ENCODE data around the gene IFIT1B. TPM values are rescaled to one million over a fixed set of nuclear protein-coding genes. Genes with fewer than 3 reads are reported as not detected.
"Not testable (repeated sequence)": the region's sequence is repeated elsewhere in the genome, so short reads cannot be mapped to it uniquely, and the experiment has no call there.

Gene IFIT1B
- total and polyA plus RNA-seq, 4 donors: 0.21 to 3.7 TPM; not detected in 2

- Histone ChIP-seq H3K4me1 (ENCODE audit: control insufficient read depth in 5 of 5, insufficient read depth in 5 of 5, low read length in 5 of 5) (peaks cover 6 to 55% (median 32%) of the 10 kb centered on the region in 5 donors), H3K9me3 (ENCODE audit: control insufficient read depth in 4 of 4, insufficient read depth in 3 of 4, low read length in 3 of 4) (no peaks in the 10 kb centered on the region), H3K27ac (ENCODE audit: low read depth in 1 of 2, low read length in 1 of 2) (no peak overlapping the region), H3K36me3 (ENCODE audit: control insufficient read depth in 4 of 4, insufficient read depth in 4 of 4, low read length in 4 of 4) (peaks cover 0 to 2% (median 0%) of the 10 kb centered on the region in 4 donors), H3K4me3 (no peak overlapping the region), H3K9ac (ENCODE audit: insufficient read depth in 1 of 2, low read length in 2 of 2) (no peak overlapping the region), H3K27me3 (ENCODE audit: control insufficient read depth in 3 of 3, insufficient read depth in 3 of 3, low read length in 2 of 3) (no peaks in the 10 kb centered on the region)
- TF ChIP-seq CTCF (IDR thresholded peaks at IDR 0.05; ENCODE audit: control extremely low read depth, extremely low read depth): no peak
- 84 to 89% methylated on average over 2 of the region's 2 CpGs for WGBS, 2 donors
- DNase-seq (no peak), ATAC-seq (ENCODE audit: insufficient read depth, low FRiP score) (no peak)
Observed at GRCh38 chr10:89348975-89349374, 28.9 kb upstream of the IFIT1B start.

- not testable (repeated sequence) for H3K36me3 ChIP-seq (ENCODE audit: control insufficient read depth in 4 of 4, insufficient read depth in 4 of 4, low read length in 4 of 4); H3K9me3 ChIP-seq (ENCODE audit: control insufficient read depth in 4 of 4, insufficient read depth in 3 of 4, low read length in 3 of 4); H3K4me3 ChIP-seq; H3K27me3 ChIP-seq (ENCODE audit: control insufficient read depth in 3 of 3, insufficient read depth in 3 of 3, low read length in 2 of 3)
- Histone ChIP-seq H3K27ac (ENCODE audit: low read depth in 1 of 2, low read length in 1 of 2) (peak overlapping the region; percentile 69 to 91), H3K4me1 (ENCODE audit: control insufficient read depth in 5 of 5, insufficient read depth in 5 of 5, low read length in 5 of 5) (peaks cover 8 to 60% (median 32%) of the 10 kb centered on the region in 5 donors), H3K9ac (ENCODE audit: insufficient read depth in 1 of 2, low read length in 2 of 2) (peak overlapping the region; percentile 31 to 96)
- 18 to 33% methylated on average over 7 of the region's 7 CpGs for WGBS, 2 donors
- peak in 1 of 3 donors; percentile 47 for DNase-seq
- peak; percentile 27 for ATAC-seq (ENCODE audit: insufficient read depth, low FRiP score)
Observed at GRCh38 chr10:89350631-89351315, 27.1 kb upstream of the IFIT1B start.

- Histone ChIP-seq H3K9ac (ENCODE audit: insufficient read depth in 1 of 2, low read length in 2 of 2) (peak overlapping the region; percentile 31 to 96), H3K9me3 (ENCODE audit: control insufficient read depth in 4 of 4, insufficient read depth in 3 of 4, low read length in 3 of 4) (no peaks in the 10 kb centered on the region), H3K27me3 (ENCODE audit: control insufficient read depth in 3 of 3, insufficient read depth in 3 of 3, low read length in 2 of 3) (no peaks in the 10 kb centered on the region), H3K4me1 (ENCODE audit: control insufficient read depth in 5 of 5, insufficient read depth in 5 of 5, low read length in 5 of 5) (peaks cover 8 to 62% (median 32%) of the 10 kb centered on the region in 5 donors), H3K36me3 (ENCODE audit: control insufficient read depth in 4 of 4, insufficient read depth in 4 of 4, low read length in 4 of 4) (peaks cover 0 to 2% (median 0%) of the 10 kb centered on the region in 4 donors), H3K4me3 (no peak overlapping the region), H3K27ac (ENCODE audit: low read depth in 1 of 2, low read length in 1 of 2) (peak overlapping the region; percentile 69 to 91)
- ATAC-seq (ENCODE audit: insufficient read depth, low FRiP score) (no peak), DNase-seq (peak in 2 of 3 donors; percentile 55 to 63)
- no peak for TF ChIP-seq CTCF (IDR thresholded peaks at IDR 0.05; ENCODE audit: control extremely low read depth, extremely low read depth)
- 54 to 69% methylated on average over 1 of the region's 1 CpG for WGBS, 2 donors
Observed at GRCh38 chr10:89351412-89351779, 26.5 kb upstream of the IFIT1B start.

GRCh38 chr10:89351780-89352597 lies 25.9 kb upstream of the IFIT1B start:
- peak overlapping the region; percentile 31 to 96 for H3K9ac ChIP-seq (ENCODE audit: insufficient read depth in 1 of 2, low read length in 2 of 2)
- TF ChIP-seq CTCF (IDR thresholded peaks at IDR 0.05; ENCODE audit: control extremely low read depth, extremely low read depth): no peak
- peak overlapping the region; percentile 69 to 91 for H3K27ac ChIP-seq (ENCODE audit: low read depth in 1 of 2, low read length in 1 of 2)
- H3K36me3 ChIP-seq (ENCODE audit: control insufficient read depth in 4 of 4, insufficient read depth in 4 of 4, low read length in 4 of 4): peaks cover 0 to 2% (median 0%) of the 10 kb centered on the region in 4 donors
- H3K4me1 ChIP-seq (ENCODE audit: control insufficient read depth in 5 of 5, insufficient read depth in 5 of 5, low read length in 5 of 5): peaks cover 8 to 60% (median 28%) of the 10 kb centered on the region in 5 donors
- DNase-seq (peak; percentile 68 to 84 (median 83)), ATAC-seq (ENCODE audit: insufficient read depth, low FRiP score) (peak; percentile 66)
- no peak overlapping the region for H3K4me3 ChIP-seq
- H3K9me3 ChIP-seq (ENCODE audit: control insufficient read depth in 4 of 4, insufficient read depth in 3 of 4, low read length in 3 of 4): no peaks in the 10 kb centered on the region
- H3K27me3 ChIP-seq (ENCODE audit: control insufficient read depth in 3 of 3, insufficient read depth in 3 of 3, low read length in 2 of 3): no peaks in the 10 kb centered on the region
- whole genome bisulfite sequencing, 2 donors: 51 to 75% methylated on average over 12 of the region's 12 CpGs

Measured in lung (tissue), 12 donors.